Keratinocyte (primary cell): ENCODE data around the gene SLC17A5. TPM values are rescaled to one million over a fixed set of nuclear protein-coding genes. Genes with fewer than 3 reads are reported as not detected.

Experiments
- DNase-seq: peaks from one replicate; pipeline ENCODE4 v3.0.0-alpha.2; 2011; ENCODE audit warnings: low read depth, missing footprints, low spot score
- FAIRE-seq: peaks from 2 replicates; lab custom pipeline; 2011; peaks lifted over from hg19 to GRCh38; lab: Jason Lieb, UNC
- H2AFZ ChIP-seq: 2 replicates; pipeline ENCODE4 v1.6.0; 2012; ENCODE audit warnings: low read length, control low read depth, inconsistent platforms; ENCODE audit not compliant: control insufficient read depth
- H3K27ac ChIP-seq: 2 replicates; pipeline ENCODE4 v1.5.1; 2011; ENCODE audit warnings: low read length; ENCODE audit not compliant: control insufficient read depth, insufficient read depth
- H3K27me3 ChIP-seq: 3 replicates; pipeline ENCODE4 v1.6.0; 2011; ENCODE audit warnings: low read length; ENCODE audit not compliant: control insufficient read depth, insufficient read depth; ENCODE audit errors: extremely low read depth
- H3K36me3 ChIP-seq, 2 experiments: 2 replicates in 1 of 2; 3 replicates in 1 of 2; pipeline ENCODE4 v1.5.1; 2011; ENCODE audit warnings: low read length in 2 of 2, mild to moderate bottlenecking in 1 of 2; ENCODE audit not compliant: control insufficient read depth in 2 of 2, insufficient read depth in 2 of 2; ENCODE audit errors: extremely low read depth in 1 of 2
- H3K4me1 ChIP-seq: 3 replicates; pipeline ENCODE4 v1.5.1; 2011; ENCODE audit warnings: low read length; ENCODE audit not compliant: control insufficient read depth, insufficient read depth; ENCODE audit errors: extremely low read depth
- H3K4me2 ChIP-seq: 3 replicates; pipeline ENCODE4 v1.6.0; 2011; ENCODE audit warnings: low read depth, low read length; ENCODE audit not compliant: control insufficient read depth, insufficient read depth; ENCODE audit errors: extremely low read depth
- H3K4me3 ChIP-seq, 3 experiments: fragments of 200-600 bp in 1 of 3; sonication (generic) in 1 of 3; 2 replicates in 2 of 3; 3 replicates in 1 of 3; pipeline ENCODE4 v1.5.1; 2011 to 2016; ENCODE audit warnings: low read length in 3 of 3, mild to moderate bottlenecking in 3 of 3, control low read depth in 2 of 3, inconsistent platforms in 1 of 3, low read depth in 1 of 3, mixed read lengths in 1 of 3, mixed run types in 1 of 3, moderate library complexity in 1 of 3; ENCODE audit not compliant: control insufficient read depth in 2 of 3, insufficient read depth in 2 of 3; ENCODE audit errors: extremely low read depth in 1 of 3
- H3K79me2 ChIP-seq: 2 replicates; pipeline ENCODE4 v1.6.0; 2012; ENCODE audit warnings: low read length; ENCODE audit not compliant: control insufficient read depth, insufficient read depth
- H3K9ac ChIP-seq: 3 replicates; pipeline ENCODE4 v1.6.0; 2011; ENCODE audit warnings: low read length; ENCODE audit not compliant: control insufficient read depth, insufficient read depth; ENCODE audit errors: extremely low read depth
- H3K9me1 ChIP-seq: 3 replicates; pipeline ENCODE4 v1.6.0; 2011; ENCODE audit warnings: low read length; ENCODE audit not compliant: control insufficient read depth, insufficient read depth; ENCODE audit errors: extremely low read depth
- H3K9me3 ChIP-seq: 2 replicates; pipeline ENCODE4 v1.5.1; 2012; ENCODE audit warnings: low read depth, low read length; ENCODE audit not compliant: control insufficient read depth
- H4K20me1 ChIP-seq: 3 replicates; pipeline ENCODE4 v1.6.0; 2011; ENCODE audit warnings: low read length; ENCODE audit not compliant: control insufficient read depth, insufficient read depth; ENCODE audit errors: extremely low read depth
- EZH2 ChIP-seq: IDR thresholded peaks from one replicate; pipeline ENCODE4 v1.6.1; 2012; ENCODE audit warnings: inconsistent platforms, mild to moderate bottlenecking, low read length, moderate library complexity
- dilution Hi-C: fragments of 300-500 bp; cut with MboI; formaldehyde crosslinking; loops from one replicate; pipeline ENCODE4 v1.7.0; 2020; ENCODE audit warnings: low sequenced_read_pairs; ENCODE audit not compliant: extremely low pct_ligation_motif_present
- polyA plus RNA-seq, 5 experiments: library from polyadenylated mRNA; depleted of rRNA in 3 of 5; stranded (reverse) in 3 of 5; stranded (forward) in 1 of 5; unstranded in 1 of 5; fragments of >200 nt; gene quantifications; 1 replicate in 1 of 5; 2 replicates in 3 of 5; 3 replicates in 1 of 5; pipeline versions ENCODE4 v1.2.1 to v1.2.3, GENCODE V29; 2011 to 2012; ENCODE audit warnings: missing spikeins in 2 of 5, low read depth in 1 of 5, low replicate concordance in 1 of 5
- TF ChIP-seq, protein P1 (sequence below), 3 experiments: IDR thresholded peaks in 1 of 3; conservative IDR thresholded peaks in 1 of 3; optimal IDR thresholded peaks in 1 of 3; 2 replicates in 2 of 3; 3 replicates in 1 of 3; pipeline versions ENCODE3 to v1.5.1; 2011; ENCODE audit warnings: low read length in 3 of 3, mild to moderate bottlenecking in 3 of 3, moderate library complexity in 2 of 3, control low read depth in 1 of 3, inconsistent platforms in 1 of 3; ENCODE audit not compliant: insufficient read depth in 2 of 3; ENCODE audit errors: extremely low read depth in 1 of 3

SLC17A5 gene
- polyA plus RNA-seq, 1 donor (not counting 4 experiments of a cell fraction or from before 2014, with no cell fraction given): 8.7 TPM

DNA sequence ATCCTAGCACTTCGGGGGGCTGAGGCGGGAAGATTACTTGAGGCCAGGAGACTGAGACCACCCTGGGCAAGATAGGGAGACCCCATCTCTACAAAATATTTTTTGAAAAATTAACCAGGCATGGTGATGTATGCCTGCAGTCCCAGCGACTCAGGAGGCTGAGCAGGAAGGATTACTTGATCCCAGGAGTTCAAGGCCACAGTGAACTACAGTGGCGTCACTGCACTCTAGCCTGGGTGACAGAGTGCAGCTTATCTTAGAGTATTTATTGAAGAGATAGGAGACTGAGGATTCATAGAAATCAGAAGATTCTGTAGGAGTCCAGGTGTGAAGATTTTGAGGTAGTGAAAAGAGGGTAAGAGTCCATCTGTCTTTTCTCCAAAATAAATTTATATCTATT lies 45.0 kb downstream of the SLC17A5 start:
- dilution Hi-C loops: loop anchor here (25.0 kb wide), 1 partner anchor 96 kb away; the partner anchor contains the start of gene EEF1A1
- no peaks in the 10 kb centered on the region for H3K27me3 ChIP-seq
- H3K9me1 ChIP-seq: no peaks in the 10 kb centered on the region
- H2AFZ ChIP-seq: no peak overlapping the region
- TF ChIP-seq EZH2: no peak
- TF ChIP-seq, protein P1, sequence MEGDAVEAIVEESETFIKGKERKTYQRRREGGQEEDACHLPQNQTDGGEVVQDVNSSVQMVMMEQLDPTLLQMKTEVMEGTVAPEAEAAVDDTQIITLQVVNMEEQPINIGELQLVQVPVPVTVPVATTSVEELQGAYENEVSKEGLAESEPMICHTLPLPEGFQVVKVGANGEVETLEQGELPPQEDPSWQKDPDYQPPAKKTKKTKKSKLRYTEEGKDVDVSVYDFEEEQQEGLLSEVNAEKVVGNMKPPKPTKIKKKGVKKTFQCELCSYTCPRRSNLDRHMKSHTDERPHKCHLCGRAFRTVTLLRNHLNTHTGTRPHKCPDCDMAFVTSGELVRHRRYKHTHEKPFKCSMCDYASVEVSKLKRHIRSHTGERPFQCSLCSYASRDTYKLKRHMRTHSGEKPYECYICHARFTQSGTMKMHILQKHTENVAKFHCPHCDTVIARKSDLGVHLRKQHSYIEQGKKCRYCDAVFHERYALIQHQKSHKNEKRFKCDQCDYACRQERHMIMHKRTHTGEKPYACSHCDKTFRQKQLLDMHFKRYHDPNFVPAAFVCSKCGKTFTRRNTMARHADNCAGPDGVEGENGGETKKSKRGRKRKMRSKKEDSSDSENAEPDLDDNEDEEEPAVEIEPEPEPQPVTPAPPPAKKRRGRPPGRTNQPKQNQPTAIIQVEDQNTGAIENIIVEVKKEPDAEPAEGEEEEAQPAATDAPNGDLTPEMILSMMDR (optimal IDR thresholded peaks at IDR 0.05 in 1 of 3, IDR thresholded peaks at IDR 0.05 in 1 of 3, conservative IDR thresholded peaks at IDR 0.05 in 1 of 3; ENCODE audit: extremely low read depth in 1 of 3, insufficient read depth in 2 of 3, low read length in 3 of 3): no peak
- H3K79me2 ChIP-seq: no peaks in the 10 kb centered on the region
- no peak for DNase-seq
- H4K20me1 ChIP-seq: no peaks in the 10 kb centered on the region
- no peak overlapping the region for H3K4me3 ChIP-seq
- FAIRE-seq: no peak
- no peaks in the 10 kb centered on the region for H3K4me1 ChIP-seq
- H3K9me3 ChIP-seq: no peaks in the 10 kb centered on the region
- peaks cover 0 to 1% of the 10 kb centered on the region in 2 experiments for H3K36me3 ChIP-seq
- no peak overlapping the region for H3K9ac ChIP-seq
- no peak overlapping the region for H3K27ac ChIP-seq
- H3K4me2 ChIP-seq: no peak overlapping the region

DNA sequence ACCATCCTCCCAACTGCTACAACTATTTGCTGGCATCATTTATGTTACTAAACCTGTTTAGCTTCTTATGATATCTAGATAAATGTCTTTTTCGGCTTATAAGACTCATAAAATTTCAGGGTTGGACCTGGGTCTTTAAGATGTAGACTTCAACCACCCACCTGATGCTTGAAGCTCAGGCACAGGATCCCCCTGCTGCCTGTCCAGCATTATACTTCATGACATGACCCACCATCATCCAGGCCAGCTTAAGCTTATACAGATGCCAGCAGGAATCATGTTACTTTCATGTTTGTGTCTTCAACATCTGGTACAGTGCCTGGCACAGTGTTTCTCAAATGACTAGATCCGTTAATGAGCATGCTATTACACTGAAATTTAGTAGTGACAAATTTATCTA lies 47.4 kb downstream of the SLC17A5 start:
- H4K20me1 ChIP-seq: no peaks in the 10 kb centered on the region

More for the DNA sequence above, 47.4 kb downstream of the SLC17A5 start:
- H3K4me2 ChIP-seq: no peak overlapping the region
- FAIRE-seq (no peak), DNase-seq (no peak)
- no peaks in the 10 kb centered on the region for H3K4me1 ChIP-seq
- H3K36me3 ChIP-seq: peaks cover 0 to 1% of the 10 kb centered on the region in 2 experiments
- no peak overlapping the region for H3K4me3 ChIP-seq
- no peaks in the 10 kb centered on the region for H3K79me2 ChIP-seq
- no peaks in the 10 kb centered on the region for H3K27me3 ChIP-seq
- TF ChIP-seq EZH2: no peak
- TF ChIP-seq, protein P1 (optimal IDR thresholded peaks at IDR 0.05 in 1 of 3, IDR thresholded peaks at IDR 0.05 in 1 of 3, conservative IDR thresholded peaks at IDR 0.05 in 1 of 3; ENCODE audit: extremely low read depth in 1 of 3, insufficient read depth in 2 of 3, low read length in 3 of 3): no peak
- no peaks in the 10 kb centered on the region for H3K9me3 ChIP-seq
- H3K9ac ChIP-seq: no peak overlapping the region
- no peak overlapping the region for H3K27ac ChIP-seq
- no peaks in the 10 kb centered on the region for H3K9me1 ChIP-seq
- no peak overlapping the region for H2AFZ ChIP-seq
- dilution Hi-C loops: loop anchor here (25.0 kb wide), 1 partner anchor 94 kb away; the partner anchor contains the start of gene EEF1A1
